Mucosa of rectum (tissue), 2 donors: ENCODE data around the gene LPCAT2.

Source experiments
- H3K27ac ChIP-seq, 2 donors: one replicate each; pipeline ENCODE4 v1.7.0; 2013; ENCODE audit warnings: inconsistent platforms in 2 of 2, low read depth in 2 of 2, low read length in 2 of 2
- H3K27me3 ChIP-seq, 2 donors: one replicate each; pipeline ENCODE4 v1.7.0; 2013; ENCODE audit warnings: low read length in 2 of 2; ENCODE audit not compliant: control insufficient read depth in 2 of 2, insufficient read depth in 2 of 2
- H3K36me3 ChIP-seq, 2 donors: one replicate each; pipeline ENCODE4 v1.7.0; 2013; ENCODE audit warnings: low read length in 2 of 2; ENCODE audit not compliant: control insufficient read depth in 2 of 2, insufficient read depth in 2 of 2
- H3K4me1 ChIP-seq, 2 donors: one replicate each; pipeline ENCODE4 v1.7.0; 2013; ENCODE audit warnings: low read length in 2 of 2, mild to moderate bottlenecking in 1 of 2; ENCODE audit not compliant: control insufficient read depth in 2 of 2, insufficient read depth in 2 of 2
- H3K4me3 ChIP-seq, 2 donors: one replicate each; pipeline ENCODE4 v1.7.0; 2013; ENCODE audit warnings: low read length in 2 of 2
- H3K9ac ChIP-seq, 2 donors: one replicate each; pipeline ENCODE4 v1.7.0; 2013; ENCODE audit warnings: low read length in 2 of 2, low read depth in 1 of 2, mild to moderate bottlenecking in 1 of 2
- H3K9me3 ChIP-seq, 2 donors: one replicate each; pipeline ENCODE4 v1.7.0; 2013; ENCODE audit warnings: low read length in 2 of 2; ENCODE audit not compliant: control insufficient read depth in 2 of 2
- donor health status: healthy.
- donor health status: Normal muscosa, but diverticular disease.

The LPCAT2 gene

GRCh38 chr16:55494994-55495421, 13.9 kb upstream of the LPCAT2 start:
- H3K27me3 ChIP-seq, result no peaks in the 10 kb centered on the region
- H3K27ac ChIP-seq, result no peak overlapping the region
- no peak overlapping the region for H3K4me3 ChIP-seq
- no peaks in the 10 kb centered on the region for H3K4me1 ChIP-seq
- peaks cover 0 to 2% of the 10 kb centered on the region in 2 donors for H3K36me3 ChIP-seq
- no peak overlapping the region for H3K9ac ChIP-seq
- no peaks in the 10 kb centered on the region for H3K9me3 ChIP-seq

DNA sequence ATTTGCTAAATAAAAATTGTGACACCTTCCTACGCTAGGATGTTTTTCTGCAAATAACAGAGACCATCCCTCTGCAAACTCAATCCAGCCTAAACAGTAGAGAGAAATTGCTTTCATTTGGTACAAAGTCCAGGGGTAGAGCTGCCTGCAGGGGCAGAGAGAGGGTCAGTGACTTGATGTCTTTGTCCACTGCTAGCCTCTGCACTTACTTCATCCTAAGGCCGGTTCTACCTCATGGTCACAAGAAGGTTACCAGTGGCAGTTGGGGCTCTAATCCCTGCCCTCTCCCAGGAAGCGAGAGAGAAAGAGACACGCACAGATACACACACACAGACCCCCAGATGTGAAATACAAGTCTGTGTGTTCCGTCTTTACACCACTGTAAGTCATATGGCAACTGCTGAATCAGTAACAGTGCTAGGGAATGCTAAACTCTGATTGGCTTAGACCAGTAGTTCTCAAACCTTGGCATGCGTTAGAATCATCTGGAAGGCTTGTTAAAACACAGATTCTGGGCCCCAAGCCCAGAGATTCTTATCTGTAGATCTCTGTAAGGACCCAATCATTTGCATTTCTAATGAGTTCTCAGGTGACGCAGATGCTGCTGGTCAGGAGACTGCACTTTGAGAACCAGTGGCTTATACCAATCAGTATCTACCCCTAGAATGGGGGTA, 13.1 kb upstream of the LPCAT2 start:
- Histone ChIP-seq H3K27ac (no peak overlapping the region), H3K4me1 (peaks cover 2 to 6% of the 10 kb centered on the region in 2 donors), H3K9me3 (no peaks in the 10 kb centered on the region), H3K27me3 (no peaks in the 10 kb centered on the region), H3K9ac (no peak overlapping the region), H3K4me3 (no peak overlapping the region), H3K36me3 (peaks cover 0 to 2% of the 10 kb centered on the region in 2 donors)

DNA sequence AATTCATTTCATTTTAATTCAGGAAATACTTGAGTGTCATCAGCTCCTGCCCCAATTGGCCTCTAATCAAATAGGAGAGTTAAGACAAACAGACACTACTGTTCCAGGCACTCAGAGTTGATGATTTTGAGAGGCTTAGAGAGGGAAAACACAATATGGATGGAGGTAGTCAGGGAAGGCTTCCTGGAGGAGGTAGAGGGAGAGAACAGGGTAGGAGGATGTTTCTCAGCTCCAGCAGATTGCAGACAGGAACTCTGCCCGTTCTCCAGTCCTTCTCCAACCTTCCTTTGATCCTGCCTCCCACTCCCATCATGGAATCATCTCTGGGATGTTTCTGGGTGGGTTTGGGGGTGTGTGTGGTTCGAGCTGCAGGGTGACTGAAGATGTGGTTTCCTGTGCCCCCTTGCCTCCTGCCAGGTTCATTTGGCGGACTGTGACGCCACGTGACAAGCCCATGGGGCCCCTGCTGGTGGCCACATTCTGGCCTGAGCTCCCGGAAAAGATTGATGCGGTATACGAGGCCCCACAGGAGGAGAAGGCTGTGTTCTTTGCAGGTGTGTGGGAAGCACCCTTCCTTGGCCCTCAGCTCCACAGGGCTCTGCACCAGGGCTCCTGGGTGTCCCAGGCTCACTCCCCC, 12.2 kb upstream of the LPCAT2 start:
- no peak overlapping the region for H3K9ac ChIP-seq
- no peak overlapping the region for H3K4me3 ChIP-seq
- H3K27ac ChIP-seq, result no peak overlapping the region
- H3K4me1 ChIP-seq, result peaks cover 8 to 15% of the 10 kb centered on the region in 2 donors
- no peaks in the 10 kb centered on the region for H3K27me3 ChIP-seq
- no peaks in the 10 kb centered on the region for H3K9me3 ChIP-seq
- H3K36me3 ChIP-seq, result peaks cover 0 to 2% of the 10 kb centered on the region in 2 donors

DNA sequence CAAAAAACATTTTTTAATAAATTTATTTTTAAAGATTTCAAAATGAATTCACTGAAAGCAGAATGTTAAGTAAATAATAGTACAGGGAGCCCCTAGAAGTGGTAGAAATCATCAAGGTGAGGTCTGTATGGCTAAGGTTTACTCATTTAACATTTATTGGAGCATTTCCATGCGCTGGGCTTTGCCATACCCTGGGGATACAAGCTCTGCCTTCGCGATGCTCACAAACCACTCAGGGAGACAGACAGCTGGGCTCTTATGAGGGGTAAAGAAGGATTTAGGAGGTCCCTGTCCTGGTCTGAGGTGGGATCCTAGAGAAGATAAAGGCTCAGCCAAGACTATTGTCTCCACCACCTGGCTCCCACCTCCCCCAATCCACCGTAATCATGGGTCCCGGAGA, 11.3 kb upstream of the LPCAT2 start:
- peaks cover 0 to 2% of the 10 kb centered on the region in 2 donors for H3K36me3 ChIP-seq
- no peaks in the 10 kb centered on the region for H3K27me3 ChIP-seq
- H3K9me3 ChIP-seq, result no peaks in the 10 kb centered on the region
- H3K4me1 ChIP-seq, result peaks cover 17 to 24% of the 10 kb centered on the region in 2 donors
- H3K9ac ChIP-seq, result no peak overlapping the region
- no peak overlapping the region for H3K27ac ChIP-seq
- H3K4me3 ChIP-seq, result no peak overlapping the region

- Histone ChIP-seq H3K4me3 (no peak overlapping the region), H3K27ac (no peak overlapping the region), H3K9me3 (no peaks in the 10 kb centered on the region), H3K9ac (no peak overlapping the region), H3K4me1 (peaks cover 22 to 29% of the 10 kb centered on the region in 2 donors), H3K36me3 (peaks cover 0 to 2% of the 10 kb centered on the region in 2 donors), H3K27me3 (no peaks in the 10 kb centered on the region)
Observed at GRCh38 chr16:55498101-55498500, 10.8 kb upstream of the LPCAT2 start.

- Histone ChIP-seq H3K4me3 (no peak overlapping the region), H3K9ac (no peak overlapping the region), H3K9me3 (no peaks in the 10 kb centered on the region), H3K27ac (no peak overlapping the region), H3K27me3 (no peaks in the 10 kb centered on the region), H3K36me3 (peaks cover 0 to 2% of the 10 kb centered on the region in 2 donors), H3K4me1 (peaks cover 25 to 35% of the 10 kb centered on the region in 2 donors)
Observed at GRCh38 chr16:55499281-55499680, 9.6 kb upstream of the LPCAT2 start.

GRCh38 chr16:55499951-55500529, 8.8 kb upstream of the LPCAT2 start:
- Histone ChIP-seq H3K36me3 (peaks cover 0 to 2% of the 10 kb centered on the region in 2 donors), H3K9me3 (no peaks in the 10 kb centered on the region), H3K27ac (peak overlapping the region in 1 of 2 donors; percentile 12), H3K27me3 (no peaks in the 10 kb centered on the region), H3K4me3 (no peak overlapping the region), H3K4me1 (peaks cover 25 to 35% of the 10 kb centered on the region in 2 donors), H3K9ac (no peak overlapping the region)

- H3K9ac ChIP-seq, result no peak overlapping the region
- H3K4me3 ChIP-seq, result no peak overlapping the region
- peaks cover 25 to 35% of the 10 kb centered on the region in 2 donors for H3K4me1 ChIP-seq
- peaks cover 0 to 2% of the 10 kb centered on the region in 2 donors for H3K36me3 ChIP-seq
- H3K9me3 ChIP-seq, result no peaks in the 10 kb centered on the region
- H3K27me3 ChIP-seq, result no peaks in the 10 kb centered on the region
- H3K27ac ChIP-seq, result peak overlapping the region in 1 of 2 donors; percentile 12
Observed at GRCh38 chr16:55500530-55501011, 8.3 kb upstream of the LPCAT2 start.

- Histone ChIP-seq H3K4me3 (no peak overlapping the region), H3K9ac (no peak overlapping the region), H3K27ac (peak overlapping the region in 1 of 2 donors; percentile 46), H3K9me3 (no peaks in the 10 kb centered on the region), H3K27me3 (no peaks in the 10 kb centered on the region), H3K36me3 (peaks cover 0 to 2% of the 10 kb centered on the region in 2 donors), H3K4me1 (peaks cover 25 to 35% of the 10 kb centered on the region in 2 donors)
Observed at GRCh38 chr16:55501549-55502322, 7.1 kb upstream of the LPCAT2 start.
